GM19099 (cell line): Measurements from ENCODE around the gene PLXNA1.

Experiments used
- POLR2A ChIP-seq: IDR thresholded peaks from 3 replicates; pipeline ENCODE4 v1.6.1; 2011; ENCODE audit warnings: low read depth; ENCODE audit not compliant: insufficient read length; ENCODE audit errors: extremely low read depth

The PLXNA1 gene

DNA sequence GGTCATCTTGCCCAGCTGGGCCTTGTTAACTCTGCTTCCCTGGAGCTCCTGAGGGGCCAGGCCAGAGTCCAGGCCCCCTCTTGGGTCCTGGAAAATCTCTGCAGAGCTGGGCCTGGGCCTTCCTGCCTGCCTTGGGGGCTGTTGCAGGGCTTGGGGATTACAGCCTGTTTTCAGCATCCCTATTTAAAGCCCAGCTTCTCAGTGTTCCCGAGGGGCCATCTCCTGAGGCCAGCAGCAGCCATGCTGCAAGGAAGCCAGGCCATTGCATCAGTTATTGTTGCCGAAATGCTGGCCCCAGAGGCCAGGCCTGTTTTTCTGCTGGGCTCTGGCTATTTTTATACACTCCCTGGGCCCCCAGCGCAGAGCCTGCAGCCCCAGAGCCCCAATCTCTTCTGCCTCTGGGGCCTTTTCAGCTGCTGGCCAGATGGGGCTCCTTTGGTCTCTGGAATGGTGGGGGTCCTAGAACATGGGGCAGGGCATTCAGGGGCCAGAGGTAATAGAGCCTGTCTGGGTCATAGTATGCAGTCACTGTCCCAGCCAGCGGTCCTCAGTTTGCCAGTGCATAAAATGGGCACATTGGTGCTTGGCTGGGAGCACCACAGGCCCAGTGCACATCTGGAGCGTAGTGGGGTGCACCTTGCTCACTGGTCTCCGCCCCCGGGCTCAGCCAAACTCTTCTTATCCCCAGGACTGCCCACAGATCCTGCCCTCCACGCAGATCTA lies 28.5 kb downstream of the PLXNA1 start:
- no peak for TF ChIP-seq POLR2A

- no peak for TF ChIP-seq POLR2A
Measured at GRCh38 chr3:127012091-127012490, 29.2 kb downstream of the PLXNA1 start.

GRCh38 chr3:127013181-127013580 lies 30.3 kb downstream of the PLXNA1 start:
- no peak for TF ChIP-seq POLR2A

- no peak for TF ChIP-seq POLR2A
Measured at GRCh38 chr3:127013758-127014535, 31.0 kb downstream of the PLXNA1 start.

DNA sequence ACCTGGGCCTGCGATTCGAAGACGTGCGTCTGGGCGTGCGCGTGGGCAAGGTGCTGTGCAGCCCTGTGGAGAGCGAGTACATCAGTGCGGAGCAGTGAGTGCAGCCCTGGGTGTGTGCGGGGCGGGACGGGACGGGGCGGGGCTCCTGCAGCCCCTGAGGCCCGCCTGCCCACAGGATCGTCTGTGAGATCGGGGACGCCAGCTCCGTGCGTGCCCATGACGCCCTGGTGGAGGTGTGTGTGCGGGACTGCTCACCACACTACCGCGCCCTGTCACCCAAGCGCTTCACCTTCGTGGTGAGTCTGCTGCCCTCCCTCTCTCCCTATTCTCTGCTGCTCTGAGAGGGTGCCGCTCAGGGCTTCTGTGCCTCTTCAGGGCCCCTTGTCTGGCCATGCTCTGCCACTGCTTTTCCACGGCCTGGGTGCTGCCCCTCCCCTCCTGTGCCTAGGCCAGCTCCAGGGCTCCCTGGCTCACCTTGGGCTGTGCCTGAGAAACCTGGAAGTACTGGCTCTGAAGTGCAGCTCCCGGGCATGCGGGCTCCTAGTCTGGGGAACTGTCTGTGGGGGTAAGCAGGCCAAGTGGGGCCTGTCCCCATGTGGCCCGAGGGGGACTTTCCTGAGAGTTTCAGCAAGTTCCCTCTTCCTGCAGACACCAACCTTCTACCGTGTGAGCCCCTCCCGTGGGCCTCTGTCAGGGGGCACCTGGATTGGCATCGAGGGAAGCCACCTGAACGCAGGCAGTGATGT lies 31.8 kb downstream of the PLXNA1 start:
- no peak for TF ChIP-seq POLR2A

DNA sequence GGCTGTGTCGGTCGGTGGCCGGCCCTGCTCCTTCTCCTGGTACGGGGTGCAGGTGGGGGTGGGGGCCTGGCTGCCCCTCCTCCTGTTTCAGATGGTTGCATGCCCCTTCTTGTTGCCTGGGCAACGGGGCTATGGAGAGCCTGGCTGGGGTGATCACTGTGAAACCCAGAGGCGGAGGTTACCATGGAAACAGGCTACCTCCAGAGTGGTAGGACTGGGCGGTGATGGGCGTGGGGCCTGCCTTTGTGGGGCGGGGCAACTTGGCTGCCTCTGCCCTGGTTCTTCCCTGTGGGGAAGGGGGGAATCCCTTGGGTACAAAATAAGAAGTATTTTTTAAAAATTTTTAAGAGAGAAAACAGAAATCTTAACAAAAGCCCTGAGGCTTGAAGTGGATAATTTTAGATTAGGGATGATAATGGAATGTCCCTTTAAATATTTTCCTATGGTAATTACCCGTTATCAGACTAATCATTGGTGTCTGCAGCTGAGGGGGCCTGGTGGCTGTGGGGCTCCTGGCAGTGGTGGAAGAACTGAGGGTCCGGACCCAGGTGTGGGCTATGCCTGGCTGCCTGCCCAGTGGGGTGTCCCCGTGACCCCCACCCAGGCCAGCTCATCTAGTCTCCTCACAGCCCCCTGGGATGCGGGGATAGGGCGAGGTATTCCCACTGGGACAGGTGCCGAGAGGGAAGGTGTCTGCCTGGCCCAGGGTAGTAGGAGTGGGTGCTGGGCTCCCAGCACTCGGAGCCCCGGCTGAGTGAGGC lies 32.5 kb downstream of the PLXNA1 start:
- TF ChIP-seq POLR2A, result no peak

- TF ChIP-seq POLR2A, result no peak
Measured at GRCh38 chr3:127016043-127016343, 33.1 kb downstream of the PLXNA1 start.

DNA sequence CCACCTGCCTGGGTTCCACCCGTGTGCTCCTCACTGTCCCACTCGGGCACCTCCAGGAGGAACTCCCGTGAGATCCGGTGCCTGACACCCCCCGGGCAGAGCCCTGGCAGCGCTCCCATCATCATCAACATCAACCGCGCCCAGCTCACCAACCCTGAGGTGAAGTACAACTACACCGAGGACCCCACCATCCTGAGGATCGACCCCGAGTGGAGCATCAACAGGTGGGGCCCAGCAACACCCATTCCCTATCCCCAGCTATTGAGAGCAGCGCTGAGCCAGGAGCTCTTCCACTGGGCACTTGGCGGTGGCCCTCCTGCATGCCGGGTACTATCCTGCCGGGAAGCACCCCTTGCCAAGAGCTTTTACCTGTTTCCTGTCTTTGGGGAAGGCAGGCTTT lies 33.5 kb downstream of the PLXNA1 start:
- TF ChIP-seq POLR2A, result no peak

- TF ChIP-seq POLR2A, result no peak
Measured at GRCh38 chr3:127017229-127017628, 34.3 kb downstream of the PLXNA1 start.

GRCh38 chr3:127017781-127018180 lies 34.9 kb downstream of the PLXNA1 start:
- TF ChIP-seq POLR2A, result no peak

- TF ChIP-seq POLR2A, result no peak
Measured at GRCh38 chr3:127018306-127018828, 35.5 kb downstream of the PLXNA1 start.

DNA sequence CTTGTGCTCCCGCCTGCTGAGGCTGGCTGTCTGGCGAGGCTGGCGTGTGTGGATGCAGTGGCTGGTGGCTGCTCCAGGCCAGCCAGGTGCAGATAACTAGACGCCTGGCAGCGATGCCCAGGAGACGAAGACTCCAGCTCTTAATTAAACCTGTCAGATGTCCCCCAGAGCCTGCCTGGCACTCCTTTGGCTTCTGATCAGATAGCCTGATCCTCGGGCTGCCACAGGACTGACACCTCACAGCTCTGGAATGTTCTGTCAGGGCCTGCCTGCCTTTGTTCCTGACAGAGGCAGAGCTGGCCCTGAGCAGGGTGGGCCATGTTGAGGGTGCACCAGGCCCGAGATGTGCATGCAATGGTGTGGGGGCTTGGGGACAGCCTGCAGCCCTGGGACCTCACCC lies 36.5 kb downstream of the PLXNA1 start:
- no peak for TF ChIP-seq POLR2A

DNA sequence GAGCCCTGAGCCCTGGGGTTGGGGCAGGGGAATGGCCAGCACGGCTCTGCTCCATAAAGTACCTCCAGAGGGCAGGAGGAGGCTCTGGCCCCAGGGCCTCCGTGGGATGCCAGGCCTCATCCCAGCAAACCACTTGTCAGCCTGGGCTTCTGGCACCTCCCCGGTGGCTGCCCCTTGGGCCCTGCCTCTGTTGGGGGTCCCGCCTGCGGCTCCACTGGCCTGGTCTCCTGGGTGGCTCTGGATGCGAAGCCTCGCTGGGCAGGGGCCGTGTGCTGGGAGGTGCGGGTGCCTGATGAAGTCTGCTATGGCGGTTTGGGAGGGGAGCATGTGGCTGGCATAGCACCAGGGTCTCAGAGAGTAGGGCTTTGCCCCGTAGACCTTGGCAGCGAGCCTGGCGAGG lies 37.6 kb downstream of the PLXNA1 start:
- no peak for TF ChIP-seq POLR2A

DNA sequence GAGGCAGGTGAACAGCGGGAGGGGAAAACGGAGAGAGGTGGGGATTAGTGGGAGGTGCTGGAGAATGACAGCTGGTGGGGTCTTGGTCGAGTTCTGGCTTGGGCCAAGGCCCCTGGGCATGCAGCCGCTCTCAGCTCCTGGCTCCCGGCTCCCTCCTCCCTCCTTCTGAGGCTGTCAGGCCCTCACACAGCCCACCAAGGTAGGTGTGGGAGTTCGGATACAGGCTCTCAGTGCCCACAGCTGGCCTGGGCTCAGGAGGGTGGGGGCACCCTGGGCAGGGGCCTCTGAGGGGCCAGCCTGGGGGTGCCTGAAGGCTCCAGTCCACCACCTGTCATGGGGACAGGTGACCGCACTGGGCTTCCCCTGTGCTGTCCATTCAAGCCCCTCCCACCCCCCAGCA lies 39.9 kb downstream of the PLXNA1 start:
- no peak for TF ChIP-seq POLR2A

GRCh38 chr3:127025456-127025855 lies 42.5 kb downstream of the PLXNA1 start:
- no peak for TF ChIP-seq POLR2A

DNA sequence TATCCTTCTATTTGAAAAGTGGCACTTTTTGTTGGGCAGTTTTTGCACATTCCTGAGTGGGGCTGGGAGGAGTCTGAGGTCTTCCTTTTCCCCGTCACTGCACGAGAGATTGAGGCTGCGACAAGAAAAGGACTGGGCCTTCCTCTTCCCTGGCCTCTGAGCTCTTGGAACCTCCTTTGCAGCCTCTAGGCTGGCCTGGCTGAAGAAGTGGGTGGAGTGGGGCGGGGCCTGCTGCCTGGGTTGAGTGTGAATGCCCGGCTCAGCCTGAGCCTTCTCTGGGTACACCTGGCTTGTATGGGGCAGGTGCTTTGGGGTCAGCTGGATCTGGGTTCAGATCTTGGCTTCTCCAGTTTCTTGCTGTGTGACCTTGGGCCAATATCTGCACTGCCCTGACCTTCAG lies 43.1 kb downstream of the PLXNA1 start:
- TF ChIP-seq POLR2A, result no peak

DNA sequence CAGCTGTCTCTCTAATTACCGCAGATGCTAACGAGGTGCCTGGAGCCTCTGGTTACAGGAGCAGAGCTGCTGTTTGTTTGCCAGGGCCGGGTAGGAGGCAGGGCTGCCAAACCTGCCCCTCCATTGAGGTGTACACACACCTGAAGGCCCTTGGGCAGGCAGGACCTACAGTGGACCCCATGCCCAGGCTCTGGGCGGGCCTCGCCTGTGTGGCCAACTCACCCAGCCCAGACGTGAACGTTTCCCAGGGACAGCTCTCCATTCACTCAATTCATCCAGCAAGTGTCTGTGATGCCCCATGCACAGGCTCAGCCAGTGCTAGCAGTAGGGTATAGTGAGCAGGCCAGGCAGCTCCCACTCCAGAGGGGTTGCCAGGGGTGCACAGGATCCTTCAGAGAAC lies 43.7 kb downstream of the PLXNA1 start:
- no peak for TF ChIP-seq POLR2A
